Retinal pigment epithelial cell (primary cell): ENCODE data around the gene ADIRF.

ENCODE experiments used
- DNase-seq: peaks from one replicate; pipeline ENCODE4 v3.0.0-alpha.2; 2010; ENCODE audit warnings: low read depth
- H3K4me3 ChIP-seq: 2 replicates; pipeline ENCODE4 v1.5.1; 2011; ENCODE audit warnings: mild to moderate bottlenecking, low read length, control low read depth, moderate library complexity
- CTCF ChIP-seq: conservative IDR thresholded peaks from 2 replicates; pipeline ENCODE4 v1.5.1; 2011; ENCODE audit warnings: low read depth, low read length, control low read depth, inconsistent platforms

ADIRF gene

GRCh38 chr10:86963341-86963919 lies 4.9 kb upstream of the ADIRF start:
- DNase-seq: no peak
- H3K4me3 ChIP-seq: no peak overlapping the region
- no peak for TF ChIP-seq CTCF

GRCh38 chr10:86964061-86964846 lies 4.0 kb upstream of the ADIRF start:
- no peak overlapping the region for H3K4me3 ChIP-seq
- DNase-seq: no peak
- TF ChIP-seq CTCF: no peak

GRCh38 chr10:86964847-86965190 lies 3.5 kb upstream of the ADIRF start:
- no peak for TF ChIP-seq CTCF
- no peak overlapping the region for H3K4me3 ChIP-seq
- DNase-seq: no peak

GRCh38 chr10:86965986-86966654 lies 2.2 kb upstream of the ADIRF start:
- H3K4me3 ChIP-seq: no peak overlapping the region
- DNase-seq: no peak
- no peak for TF ChIP-seq CTCF

GRCh38 chr10:86967481-86967941 lies 771 bp upstream of the ADIRF start:
- no peak overlapping the region for H3K4me3 ChIP-seq
- no peak for TF ChIP-seq CTCF
- DNase-seq: no peak

GRCh38 chr10:86968994-86969355 lies 693 bp downstream of the ADIRF start:
- DNase-seq: no peak
- no peak overlapping the region for H3K4me3 ChIP-seq
- TF ChIP-seq CTCF: no peak

- H3K4me3 ChIP-seq: no peak overlapping the region
- no peak for DNase-seq
- no peak for TF ChIP-seq CTCF
Observed at GRCh38 chr10:86969421-86970041, 1.2 kb downstream of the ADIRF start.
